ENCODE data around the gene IGSF6.
"Not testable (repeated sequence)": the region's sequence is repeated elsewhere in the genome, so short reads cannot be mapped to it uniquely, and the experiment has no call there.

IGSF6 gene

DNA sequence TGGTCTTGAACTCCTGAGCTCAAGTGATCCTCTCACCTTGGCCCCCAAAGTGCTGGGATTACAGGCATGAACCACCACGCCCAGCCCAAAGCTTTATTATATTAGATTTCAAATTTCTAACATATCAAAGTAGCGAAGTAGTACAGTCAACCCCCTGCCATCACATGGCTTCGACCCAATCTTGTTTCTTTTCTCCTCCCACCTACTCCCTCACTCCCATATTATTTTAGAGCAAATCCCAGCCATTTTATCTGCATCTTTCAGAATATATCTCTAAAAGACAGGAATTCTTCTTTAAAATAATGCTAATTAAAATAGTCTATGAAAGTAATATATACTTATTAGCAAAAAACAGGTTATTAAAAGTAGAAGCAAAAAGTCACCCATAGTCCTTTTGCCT lies 893 bp downstream of the IGSF6 start:
- DNase-seq, result no peak

DNA sequence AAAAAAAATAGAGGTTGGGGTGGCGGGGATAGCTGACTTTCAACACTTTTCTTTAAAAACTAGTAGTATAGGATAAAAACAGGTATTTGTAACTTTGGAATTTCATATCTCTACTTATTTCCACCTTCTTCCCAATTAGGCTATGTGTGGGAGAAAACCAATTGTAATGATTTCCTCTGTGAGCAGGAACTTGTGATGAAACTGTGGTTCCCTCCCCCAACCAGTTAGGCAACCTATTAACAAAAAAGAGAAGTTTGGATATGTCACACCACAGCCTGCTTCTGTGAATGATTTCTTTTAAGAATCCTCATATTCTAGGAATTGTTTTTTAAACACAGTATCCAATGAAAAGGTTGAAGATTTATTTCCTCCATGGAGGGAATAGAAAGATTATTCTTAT lies 1.9 kb downstream of the IGSF6 start:
- DNase-seq, result no peak

DNA sequence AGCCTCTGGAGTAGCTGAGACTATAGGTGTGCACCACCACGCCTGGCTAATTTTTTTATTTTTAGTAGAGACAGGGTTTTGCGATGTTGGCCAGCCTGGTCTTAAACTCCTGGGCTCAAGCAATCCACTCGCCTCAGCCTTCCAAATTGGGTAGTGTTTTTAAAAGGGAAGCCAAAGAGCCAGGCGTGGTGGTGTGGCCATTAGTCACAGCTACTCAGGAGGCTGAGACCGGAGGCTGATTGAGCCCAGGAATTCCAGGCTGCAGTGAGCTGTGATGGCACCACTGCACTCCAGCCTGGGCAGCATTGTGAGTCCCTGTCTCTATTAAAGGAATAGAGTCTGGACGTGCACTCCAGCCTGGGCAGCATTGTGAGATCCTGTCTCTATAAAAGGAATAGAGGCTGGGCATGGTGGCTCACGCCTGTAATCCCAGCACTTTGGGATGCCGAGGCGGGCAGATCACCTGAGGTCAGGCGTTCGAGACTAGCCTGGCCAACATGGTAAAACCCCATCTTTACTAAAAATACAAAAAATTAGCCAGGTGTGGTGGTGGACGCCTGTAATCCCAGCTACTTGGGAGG lies 2.5 kb downstream of the IGSF6 start:
- not testable (repeated sequence) for DNase-seq

DNA sequence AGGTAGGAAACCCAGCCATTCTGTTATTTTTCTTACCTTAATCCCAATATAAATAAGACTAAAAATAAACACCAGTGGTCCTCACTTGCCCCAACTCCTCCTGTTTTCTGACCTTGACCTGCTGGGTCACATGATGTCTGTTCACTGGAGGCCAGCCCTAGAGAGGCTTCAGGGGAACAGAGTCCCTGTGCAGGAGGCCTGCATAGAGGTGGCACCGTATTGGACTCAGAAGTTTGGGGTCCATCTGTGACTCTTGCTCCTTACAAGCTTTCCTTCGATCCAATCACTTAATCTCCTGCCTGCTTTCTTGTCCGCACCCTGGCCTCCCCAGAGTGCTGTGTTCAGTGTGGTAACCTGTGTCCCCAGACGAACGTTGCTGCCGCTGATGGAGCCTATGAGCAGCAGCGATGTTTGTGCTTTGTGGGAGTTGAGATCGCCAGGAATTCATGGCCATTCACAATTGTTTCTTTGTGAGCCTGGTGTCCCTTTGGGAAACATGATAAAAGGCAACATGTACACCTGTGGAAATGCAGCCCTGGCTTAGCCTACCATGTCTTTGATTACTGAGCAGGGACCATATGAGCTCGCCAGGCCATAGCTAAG lies 4.7 kb downstream of the IGSF6 start:
- no peak for DNase-seq

DNA sequence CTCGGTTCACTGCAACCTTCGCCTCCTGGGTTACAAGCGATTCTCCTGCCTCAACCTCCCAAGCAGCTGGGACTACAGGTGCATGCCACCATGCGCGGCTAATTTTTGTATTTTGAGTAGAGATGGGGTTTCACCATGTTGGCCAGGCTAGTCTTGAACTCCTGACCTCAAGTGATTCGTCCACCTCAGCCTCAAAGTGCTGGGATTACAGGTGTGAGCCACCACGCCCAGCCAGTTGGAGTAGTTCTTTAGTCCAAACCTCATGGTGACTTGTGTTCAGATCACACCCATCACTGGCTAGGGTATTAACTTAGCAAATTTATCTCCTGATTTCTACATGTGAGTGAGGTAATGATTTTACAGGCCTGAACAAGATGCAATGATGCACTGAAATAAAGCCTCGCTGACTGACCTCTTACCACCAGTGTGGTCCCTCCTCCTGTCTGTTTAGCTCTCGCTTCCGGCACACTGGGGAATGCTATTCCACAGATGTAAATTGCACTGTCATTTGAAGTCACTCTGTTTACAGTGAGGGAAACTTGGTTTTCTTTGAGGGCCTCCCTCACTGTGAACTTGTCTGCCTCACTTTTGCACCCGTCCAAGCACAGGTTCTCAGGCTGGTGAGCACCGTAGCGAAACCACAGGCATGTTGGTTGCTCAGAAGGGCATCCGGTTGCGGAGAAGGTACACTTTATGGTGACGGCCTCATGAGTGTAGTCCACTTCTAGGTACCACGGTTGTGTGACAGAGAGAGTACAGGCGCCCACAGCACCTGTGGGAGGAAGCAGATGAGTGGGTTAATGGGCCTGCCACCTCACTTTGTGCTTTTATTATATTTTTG lies 5.5 kb downstream of the IGSF6 start:
- DNase-seq, result no peak

DNA sequence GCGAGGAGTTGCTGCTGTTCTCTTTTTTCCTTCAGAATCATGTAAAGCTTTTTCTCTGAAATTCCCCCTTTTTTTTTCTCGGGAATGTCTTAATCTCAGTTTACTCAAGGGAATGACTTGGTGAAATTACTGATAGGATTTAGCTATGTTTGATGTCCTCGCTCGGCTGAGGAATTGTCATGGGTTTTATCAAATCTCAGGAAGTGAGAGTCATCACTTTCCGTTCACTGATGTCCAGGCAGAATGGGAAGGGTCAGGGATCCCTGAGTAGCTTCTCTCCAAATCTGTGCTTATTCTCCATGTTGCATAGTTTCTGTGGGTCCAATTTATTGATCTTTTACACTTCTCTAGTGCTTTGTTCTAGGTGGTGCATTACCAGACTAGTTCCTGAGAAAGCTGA lies 6.3 kb downstream of the IGSF6 start:
- no peak for DNase-seq

DNA sequence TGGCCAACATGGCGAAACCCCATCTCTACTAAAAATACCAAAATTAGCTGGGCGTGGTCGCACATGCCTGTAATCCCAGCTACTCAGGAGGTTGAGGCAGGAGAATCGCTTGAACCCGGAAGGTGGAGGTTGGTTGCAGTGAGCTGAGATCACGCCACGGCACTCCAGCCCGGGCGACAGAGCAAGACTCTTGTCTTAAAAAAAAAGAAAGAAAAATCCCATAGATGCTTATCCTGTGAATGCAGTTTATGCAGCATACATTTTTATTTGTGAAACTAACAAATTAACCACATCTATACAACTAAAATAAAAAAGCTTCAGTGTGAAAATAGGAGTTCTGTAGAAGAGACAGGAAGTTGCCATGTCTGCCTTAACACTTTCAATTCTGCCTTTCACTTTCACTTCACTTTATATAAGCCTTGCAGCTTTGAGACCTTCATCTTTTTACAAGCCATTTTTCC lies 7.1 kb downstream of the IGSF6 start:
- DNase-seq, result no peak

DNA sequence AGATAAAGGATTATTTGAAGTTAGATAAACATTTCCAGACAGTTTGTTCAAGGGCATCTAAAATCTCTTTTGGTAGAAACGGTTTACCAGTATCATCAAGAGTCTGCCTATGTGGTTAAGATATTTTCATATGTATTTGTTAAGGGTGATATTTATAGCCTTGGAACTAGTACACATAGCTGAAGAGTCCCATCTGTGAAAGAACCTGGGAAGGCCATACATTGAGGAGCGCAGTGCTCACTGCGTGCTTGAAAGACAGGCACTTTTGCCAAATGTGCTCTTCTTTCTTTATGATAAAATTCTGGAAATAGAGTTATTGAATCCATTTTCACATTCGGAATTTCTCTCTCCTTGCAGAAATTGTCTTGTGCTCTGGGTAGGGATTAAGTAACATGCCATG lies 7.7 kb downstream of the IGSF6 start:
- DNase-seq, result no peak

DNA sequence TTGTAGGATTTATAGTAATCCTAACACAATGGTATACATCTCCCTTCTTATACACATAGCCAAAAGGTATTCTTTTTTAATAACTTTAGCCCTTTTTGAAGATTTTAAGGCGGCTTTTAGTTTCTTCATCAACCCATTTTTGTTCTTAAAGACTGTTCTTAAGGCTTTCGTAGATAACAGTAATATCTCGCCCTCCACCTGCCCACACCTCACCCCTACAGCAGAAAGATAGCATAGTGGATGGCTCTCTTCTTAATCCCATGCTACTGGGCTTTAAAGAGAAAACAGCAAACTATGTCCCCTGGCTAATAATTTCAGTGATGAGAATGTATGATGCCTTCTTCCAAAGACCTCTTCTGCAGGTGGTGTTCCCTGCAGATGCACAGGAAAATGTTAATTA lies 8.6 kb downstream of the IGSF6 start:
- DNase-seq, result no peak

DNA sequence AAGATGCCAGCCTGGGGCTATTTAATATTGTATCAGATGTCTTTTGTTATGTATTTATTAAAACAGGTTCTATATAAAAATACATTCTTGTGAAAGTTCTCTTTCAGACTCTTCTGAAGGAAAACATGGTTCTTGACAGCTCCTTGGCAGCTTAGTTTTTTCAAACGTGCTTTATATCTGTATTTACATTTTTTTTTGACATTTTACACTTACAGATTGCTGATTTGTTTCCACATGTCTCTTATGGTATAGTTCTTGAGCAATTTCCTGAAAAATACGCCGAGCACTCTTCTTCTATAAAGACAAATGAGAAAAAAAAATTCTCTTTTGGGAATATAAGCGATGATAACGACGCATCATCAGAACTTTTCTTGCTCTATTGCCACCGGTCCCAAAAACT lies 9.5 kb downstream of the IGSF6 start:
- no peak for DNase-seq

DNA sequence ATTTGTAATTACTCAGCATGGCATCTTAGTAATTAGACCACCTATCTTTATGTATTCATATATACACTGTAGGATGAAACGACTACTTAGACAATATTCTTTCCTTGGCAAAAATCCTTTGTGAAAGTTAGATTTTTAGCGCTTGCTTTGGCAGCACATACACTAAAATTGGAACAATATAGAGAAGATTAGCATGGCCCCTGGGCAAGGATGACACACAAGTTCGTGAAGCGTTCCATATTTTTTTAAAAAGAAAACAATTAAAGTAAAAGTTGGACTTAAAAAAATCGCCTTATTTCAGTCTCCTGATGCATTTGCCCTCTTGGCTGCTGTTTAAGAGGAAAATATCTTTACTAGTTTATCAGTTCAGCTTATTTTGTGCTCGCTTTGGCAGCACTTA lies 10.5 kb downstream of the IGSF6 start:
- DNase-seq, result no peak

DNA sequence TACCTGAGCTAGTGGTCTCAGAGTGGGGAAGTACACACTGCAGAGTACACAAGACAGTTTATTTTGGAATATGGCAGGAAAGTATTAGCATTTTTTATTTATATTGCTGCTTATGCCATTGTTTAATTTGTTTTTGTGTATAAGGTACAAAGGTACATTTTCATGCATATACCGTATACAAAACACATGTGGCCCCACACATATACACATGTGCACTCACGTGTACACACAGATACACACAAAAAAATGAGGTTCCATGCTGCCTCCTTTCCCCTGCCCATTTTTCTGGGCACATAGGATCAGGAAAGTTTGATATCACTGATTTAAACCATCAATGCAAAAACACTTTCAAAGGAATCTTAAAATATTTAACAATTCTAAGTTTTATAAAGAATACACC lies 12.9 kb downstream of the IGSF6 start:
- no peak for DNase-seq

DNA sequence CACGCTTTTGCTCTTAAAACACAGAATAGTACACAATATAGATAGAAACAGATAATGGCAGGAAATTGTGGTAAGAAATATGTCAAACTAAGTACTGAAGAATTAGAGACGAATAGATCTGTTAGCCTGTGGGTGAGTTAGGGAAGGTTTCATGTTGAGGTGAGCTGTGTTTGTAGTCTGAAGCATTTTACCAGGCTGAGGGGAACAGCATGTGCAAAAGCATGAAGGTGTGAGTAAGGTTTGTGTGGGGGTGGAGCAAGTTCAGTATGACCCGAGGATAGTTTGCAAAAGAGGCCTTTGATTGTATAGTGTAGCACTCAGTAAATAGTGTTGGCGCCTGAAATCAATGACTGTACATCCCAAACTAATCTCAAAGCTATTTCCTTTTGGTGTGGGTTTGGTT lies 13.8 kb downstream of the IGSF6 start:
- DNase-seq, result no peak

DNA sequence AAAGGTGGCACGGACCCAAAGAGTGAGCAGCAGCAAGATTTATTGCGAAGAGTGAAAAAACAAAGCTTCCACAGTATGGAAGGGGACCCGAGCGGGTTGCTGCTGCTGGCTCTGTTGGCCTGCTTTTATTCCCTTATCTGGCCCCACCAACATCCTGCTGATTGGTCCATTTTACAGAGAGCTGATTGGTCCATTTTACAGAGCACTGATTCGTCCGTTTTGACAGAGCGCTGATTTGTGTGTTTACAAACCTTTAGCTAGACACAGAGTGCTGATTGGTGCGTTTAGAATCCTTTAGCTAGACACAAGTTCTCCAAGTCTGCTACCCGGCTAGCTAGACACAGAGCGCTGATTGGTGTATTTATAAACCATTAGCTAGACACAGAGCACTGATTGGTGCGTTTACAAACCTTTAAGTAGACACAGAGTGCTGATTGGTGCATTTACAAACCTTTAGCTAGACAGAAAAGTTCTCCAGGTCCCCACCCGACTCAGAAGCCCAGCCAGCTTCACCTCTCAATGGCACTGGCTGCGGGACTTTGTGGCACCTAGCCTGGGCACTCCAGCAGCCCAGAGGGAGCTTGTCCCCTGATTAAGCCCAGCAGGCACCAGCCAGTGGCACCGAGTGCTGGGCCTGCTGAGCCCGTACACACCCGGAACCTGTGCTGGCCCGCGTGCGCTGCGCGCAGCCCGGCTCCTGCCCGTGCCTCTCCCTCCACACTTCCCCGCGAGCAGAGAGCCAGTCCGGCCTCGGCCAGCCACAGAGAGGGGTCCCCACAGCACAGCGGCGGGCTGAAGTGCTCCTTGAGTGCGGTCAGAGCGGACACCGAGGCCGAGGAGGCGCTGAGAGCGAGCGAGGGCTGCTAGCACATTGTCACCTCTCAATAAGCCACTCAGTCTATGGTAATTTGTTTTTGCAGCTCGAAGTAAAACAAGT lies 15.1 kb downstream of the IGSF6 start:
- no peak for DNase-seq

DNA sequence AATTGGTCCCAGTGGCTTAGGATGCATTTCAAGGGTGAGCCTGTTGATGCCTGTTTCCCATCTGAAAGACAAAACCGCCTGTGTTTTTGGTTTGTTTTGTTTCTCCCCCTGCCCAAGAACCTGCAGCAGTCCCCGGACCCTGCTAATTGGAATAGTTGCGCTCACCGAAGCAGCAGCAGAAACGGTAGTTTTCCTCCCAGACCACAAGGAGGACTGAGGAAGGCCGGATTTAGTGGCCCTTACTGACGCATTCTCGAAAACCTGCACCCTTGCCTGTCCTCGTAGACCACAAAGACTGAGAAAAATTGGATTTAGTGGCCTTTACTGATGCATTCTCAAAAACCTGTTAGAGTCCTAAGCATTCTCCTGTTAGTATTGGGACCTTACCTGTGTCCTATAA lies 16.7 kb downstream of the IGSF6 start:
- not testable (repeated sequence) for DNase-seq

DNA sequence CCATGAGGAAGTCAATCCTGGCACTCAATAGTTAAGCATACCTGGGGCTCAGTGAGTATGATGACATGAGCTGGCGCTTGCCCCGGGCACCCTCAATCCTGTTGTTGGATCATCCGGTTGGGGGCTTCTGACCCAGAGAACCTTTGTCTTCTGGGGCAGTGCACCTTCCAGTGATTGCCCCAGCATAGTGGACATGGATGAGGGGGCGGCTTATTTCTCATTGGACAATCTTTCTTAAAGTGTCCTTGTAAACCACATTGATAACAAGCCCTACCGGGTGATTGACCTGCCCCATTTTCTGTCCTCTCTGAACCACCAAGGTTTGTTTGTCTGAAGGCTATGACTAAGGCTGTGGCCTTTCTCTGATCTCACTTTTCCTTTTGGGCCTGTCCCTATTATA lies 18.2 kb downstream of the IGSF6 start:
- no peak for DNase-seq

DNA sequence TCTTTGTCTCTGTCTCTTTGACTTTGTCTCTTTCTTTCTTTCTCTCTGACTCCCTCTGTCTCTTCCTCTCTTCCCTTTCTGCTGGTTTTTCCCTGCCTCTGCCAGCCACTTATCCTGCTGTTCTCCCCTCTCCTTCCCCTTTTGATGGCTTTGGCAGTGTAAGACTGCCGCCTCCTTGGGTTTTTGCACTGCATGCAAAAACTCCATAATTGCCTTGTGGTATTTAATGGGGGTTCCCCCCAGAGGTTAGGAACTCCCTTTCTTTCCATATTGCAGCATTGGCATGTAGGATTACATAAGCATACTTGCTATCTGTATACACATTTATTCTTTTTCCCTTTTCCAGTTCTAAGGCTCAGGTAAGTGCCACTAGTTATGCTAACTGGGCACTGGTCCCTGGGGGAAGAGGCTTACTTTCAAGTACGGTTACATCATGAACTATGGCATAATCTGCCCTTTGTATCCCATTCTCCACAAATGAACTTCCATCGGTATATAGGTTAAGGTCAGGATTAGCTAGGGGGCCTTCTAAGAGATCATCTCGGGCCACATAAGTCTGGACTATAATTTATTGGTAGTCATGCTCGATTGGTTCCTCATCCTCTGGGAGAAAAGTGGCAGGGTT lies 20.3 kb downstream of the IGSF6 start:
- not testable (repeated sequence) for DNase-seq

DNA sequence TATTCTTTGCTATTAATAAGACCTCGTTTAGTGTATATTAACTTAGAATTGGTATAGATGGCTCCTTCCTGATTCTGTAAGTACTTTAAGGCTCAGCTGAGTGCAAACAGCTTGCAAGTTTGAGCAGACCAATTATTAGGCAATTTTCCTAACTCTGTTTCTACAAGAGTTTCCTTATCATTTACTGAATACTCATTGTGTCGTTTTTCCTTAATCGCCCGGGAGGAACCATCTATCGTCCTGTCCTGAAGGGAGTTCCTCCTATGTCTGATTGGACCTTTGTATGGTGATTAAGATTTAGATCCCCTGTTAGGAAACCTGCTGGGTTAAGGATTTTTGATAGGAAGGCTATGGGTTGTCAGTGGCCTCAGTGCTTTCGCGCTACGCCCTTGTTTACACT lies 21.0 kb downstream of the IGSF6 start:
- DNase-seq, result not testable (repeated sequence)

DNA sequence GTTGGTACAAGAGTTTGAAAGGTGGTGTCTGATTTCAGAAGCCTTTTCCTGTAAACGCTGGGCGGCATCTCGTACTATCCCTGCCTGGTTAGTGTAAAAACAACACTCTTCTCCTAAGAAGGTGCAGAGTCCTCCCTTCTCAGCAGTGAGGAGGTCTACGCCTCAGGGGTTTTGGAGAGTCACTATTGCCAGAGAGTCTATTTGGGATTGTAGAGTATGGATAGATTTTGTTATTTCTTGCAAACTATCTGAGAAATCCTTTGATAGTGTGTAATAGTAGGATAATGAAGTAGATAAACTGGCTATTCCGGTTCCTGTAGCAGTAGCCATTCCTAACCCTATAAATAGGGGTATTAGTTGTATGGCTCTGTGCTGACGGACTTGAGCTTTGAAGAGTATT lies 21.5 kb downstream of the IGSF6 start:
- DNase-seq, result not testable (repeated sequence)

DNA sequence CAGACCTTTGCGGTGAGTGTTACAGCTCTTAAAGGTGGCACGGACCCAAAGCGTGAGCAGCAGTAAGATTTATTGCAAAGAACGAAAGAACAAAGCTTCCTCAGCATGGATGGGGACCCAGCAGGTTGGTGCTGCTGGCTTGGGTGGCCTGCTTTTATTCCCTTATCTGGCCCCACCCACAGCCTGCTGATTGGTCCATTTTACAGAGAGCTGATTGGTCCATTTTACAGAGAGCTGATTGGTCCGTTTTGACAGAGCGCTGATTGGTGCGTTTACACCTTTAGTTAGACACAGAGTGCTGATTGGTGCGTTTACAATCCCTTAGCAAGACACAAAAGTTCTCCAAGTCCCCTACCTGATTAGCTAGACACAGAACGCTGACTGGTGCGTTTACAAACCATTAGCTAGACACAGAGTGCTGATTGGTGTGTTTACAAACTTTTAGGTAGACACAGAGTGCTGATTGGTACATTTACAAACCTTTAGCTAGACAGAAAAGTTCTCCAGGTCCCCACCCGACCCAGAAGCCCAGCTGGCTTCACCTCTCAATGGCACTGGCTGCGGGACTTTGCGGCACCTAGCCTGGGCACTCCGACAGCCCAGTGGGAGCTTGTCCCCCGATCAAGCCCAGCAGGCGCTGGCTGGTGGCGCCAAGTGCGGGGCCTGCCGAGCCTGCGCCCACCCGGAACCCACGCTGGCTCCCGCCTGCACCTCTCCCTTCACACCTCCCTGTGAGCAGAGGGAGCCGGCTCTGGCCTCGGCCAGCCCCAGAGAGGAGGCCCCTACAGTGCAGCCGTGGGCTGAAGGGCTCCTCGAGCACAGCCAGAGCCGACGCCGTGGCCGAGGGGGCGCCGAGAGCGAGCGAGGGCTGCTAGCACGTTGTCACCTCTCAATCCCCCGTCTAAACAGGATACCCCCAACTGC lies 22.5 kb downstream of the IGSF6 start:
- DNase-seq, result not testable (repeated sequence)

DNA sequence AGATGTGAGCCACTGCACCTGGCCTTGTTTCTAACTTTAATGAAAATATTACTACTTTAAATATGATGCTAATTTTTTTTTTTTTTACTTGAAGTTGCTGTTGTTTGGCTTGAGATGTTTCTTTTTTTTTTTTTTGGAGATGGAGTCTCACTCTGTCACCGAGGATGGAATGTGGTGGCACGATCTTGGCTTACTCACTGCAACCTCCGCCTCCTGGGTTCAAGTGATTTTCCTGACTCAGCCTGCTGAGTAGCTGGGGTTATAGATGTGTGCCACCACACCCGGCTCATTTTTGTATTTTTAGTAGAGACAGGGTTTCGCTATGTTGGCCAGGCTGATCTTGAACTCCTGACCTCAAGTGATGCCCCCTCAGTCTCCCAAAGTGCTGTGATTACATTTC lies 23.6 kb downstream of the IGSF6 start:
- no peak for DNase-seq
